Measurements from ENCODE around the gene SLC39A3.

SLC39A3 gene

DNA sequence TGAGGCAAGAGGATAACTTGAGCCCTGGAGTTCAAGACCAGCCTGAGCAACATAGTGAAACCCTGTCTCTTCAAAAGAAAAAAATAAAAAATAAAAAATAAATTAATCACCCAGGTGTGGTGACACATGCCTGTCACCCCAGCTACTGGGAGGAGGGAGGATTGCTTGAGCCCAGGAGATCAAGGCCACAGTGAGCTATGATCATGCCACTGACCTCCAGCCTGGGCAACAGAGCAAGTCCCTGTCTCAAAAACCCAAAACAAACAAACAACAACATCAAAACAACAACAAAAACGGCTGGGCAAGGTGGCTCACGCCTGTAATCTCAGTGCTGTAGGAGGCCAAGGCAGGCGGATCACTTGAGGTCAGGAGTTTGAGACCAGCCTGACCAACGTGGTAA, 4.3 kb upstream of the SLC39A3 start:
- no peak for DNase-seq

DNA sequence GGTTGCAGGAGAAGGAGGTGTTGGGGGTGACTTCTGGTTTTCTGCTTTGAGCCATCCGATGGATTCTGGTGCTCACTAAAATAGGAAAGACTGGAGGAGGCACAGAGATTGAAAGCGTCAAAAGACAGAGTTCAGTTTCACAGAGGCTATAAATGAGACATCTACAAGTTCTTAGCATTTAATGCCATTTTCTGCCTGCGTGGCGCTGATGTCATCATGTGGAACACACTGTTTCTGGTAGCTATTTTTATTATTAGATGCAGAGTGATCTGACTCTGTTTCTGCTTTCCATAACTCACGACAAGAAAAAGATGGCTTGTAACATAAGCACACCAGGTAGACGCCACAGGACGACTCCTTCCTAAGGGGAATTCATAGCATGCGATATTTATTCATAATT, 3.3 kb upstream of the SLC39A3 start:
- DNase-seq, result no peak

DNA sequence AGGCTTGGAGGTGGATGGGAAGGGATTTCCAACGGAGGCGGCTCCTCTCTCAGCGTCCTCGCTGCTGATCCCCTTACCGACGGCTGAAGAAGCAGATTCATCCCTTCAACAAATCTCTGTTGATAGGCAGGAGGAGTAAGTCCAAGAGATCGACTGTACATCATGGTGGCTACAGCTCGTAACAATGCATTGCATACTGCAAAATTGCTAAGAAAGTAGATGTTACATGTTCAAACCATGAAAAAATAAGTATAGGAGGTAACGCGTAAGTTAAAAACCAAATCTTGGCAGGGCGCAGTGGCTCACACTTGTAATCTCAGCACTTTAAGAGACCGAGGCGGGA, 468 bp upstream of the SLC39A3 start:
- DNase-seq, result no peak

DNA sequence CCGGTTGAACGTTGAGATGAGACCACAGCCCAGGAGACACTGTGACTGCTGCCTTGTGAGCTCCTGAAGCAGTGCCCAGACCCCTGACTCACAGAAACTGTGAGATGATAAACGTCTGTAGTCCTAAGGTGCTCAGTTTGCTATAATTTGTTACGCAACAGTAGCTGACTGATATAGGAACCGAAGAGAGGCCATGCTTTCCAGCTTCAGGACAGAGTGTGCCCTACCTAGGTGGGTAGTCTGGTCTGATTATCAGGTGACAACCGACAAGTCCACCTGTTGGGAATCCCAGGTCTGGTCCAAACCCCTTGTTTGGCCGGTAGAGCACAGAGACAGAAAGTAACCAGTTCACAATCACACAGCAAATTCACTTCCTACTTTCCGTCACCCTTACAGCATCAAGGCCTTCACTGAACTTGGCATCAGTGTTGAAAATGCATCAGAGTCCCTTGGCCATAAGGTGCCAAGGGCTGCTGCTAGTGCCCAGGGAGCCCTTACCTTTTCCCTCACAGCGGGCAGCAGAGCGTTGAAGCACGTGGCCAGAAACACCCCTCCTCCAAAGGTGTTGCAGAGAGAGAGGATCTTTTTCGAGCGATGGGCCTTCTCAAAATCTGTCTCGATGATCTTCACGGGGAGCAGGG, 3.1 kb downstream of the SLC39A3 start:
- no peak for DNase-seq

DNA sequence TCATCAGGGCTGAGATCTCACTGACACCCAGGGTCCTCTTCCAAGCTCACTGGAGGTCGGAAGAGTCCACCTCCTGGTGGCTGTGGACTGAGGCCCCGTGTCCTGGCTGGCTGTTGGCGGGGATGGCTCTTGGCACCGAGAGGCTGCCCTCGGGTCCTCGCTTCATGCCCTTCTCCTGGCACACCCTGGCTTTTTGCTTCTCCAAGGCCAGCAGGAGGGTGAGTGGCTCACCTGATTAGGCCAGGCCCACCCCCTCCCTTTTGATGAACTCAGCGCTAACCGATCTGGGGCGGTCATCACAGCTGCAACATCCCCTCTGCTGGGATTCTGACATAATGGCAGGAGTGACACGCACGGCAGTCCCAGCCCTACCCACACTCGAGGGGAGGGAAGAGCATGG, 4.4 kb downstream of the SLC39A3 start:
- DNase-seq, result no peak

- DNase-seq, result no peak
Measured at GRCh38 chr19:2734589-2735288, 5.1 kb downstream of the SLC39A3 start.

DNA sequence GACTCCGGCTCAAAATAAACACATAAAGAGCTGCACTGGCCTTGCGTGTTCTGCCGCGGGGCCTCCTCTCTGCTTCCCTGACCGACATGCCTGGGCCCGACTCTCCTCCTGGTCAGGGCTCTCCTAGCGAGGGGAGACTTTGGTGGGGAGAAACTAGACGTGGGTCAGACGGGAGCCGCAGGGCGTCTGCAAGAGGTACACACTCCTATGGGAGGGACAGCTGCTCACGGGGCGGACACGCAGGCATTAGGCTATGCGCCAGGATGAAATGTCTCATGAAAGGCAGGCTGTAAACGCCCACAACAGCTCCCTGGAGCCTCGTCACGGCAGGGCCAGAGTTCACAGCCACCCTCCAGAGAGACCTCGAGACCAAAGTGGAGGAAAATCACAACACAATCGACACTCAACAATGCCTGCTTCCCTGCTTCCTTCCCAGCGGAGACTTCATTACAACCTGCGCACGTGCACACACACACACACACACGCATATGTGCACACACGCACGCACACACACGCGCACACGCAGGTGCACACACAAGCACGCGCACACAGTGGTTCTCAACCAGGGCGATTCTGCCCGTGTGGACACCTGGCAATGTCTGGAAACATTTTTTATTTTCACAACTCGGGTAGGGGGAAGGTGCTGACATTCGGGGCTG, 5.8 kb downstream of the SLC39A3 start:
- no peak for DNase-seq

DNA sequence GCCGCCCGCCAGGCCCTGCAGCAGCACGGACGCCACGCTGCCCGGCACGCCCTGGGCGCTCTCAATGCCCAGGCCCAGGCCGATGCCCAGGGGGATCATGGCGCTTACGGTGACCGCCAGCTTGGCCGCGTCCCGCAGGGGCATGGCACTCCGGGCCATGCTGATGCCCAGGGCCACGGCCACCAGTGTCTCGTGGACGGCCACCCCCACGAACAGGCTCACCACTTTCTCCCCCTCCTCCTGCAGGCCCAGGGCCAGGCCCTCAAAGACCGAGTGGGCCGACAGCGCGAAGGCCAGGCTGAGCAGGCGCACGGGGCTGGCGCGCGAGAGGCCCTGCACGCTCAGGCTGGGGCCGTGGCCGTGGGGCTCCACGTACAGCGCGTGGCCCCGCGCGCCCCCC, 6.9 kb downstream of the SLC39A3 start:
- DNase-seq, result no peak

DNA sequence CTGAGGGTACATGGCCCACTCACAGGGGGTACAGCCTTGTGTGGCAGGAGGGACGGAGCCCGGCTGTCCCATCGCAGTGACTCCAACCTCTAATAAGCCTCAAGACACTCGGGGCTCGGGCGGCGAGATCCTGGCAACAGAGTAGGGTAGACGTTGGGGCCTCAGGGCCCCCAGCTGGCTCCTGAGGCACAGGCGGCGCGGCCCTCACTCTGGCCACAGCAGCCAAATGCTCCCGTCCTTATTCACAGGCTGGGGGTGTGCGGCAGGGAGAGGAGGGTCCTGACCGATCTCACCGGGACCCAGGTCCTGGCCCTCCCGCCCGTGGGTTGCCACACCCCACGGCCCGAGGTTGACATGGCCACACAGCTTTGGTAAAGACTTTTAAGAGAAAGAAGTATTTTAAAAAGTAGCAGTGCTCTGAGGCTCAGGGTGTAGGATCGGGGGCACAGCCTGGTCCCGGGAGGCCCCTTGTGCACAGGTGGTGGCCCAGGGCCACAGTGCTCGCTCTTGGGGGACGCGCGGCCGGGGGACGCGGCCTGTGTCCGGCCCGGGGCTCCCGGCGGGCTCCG, 7.6 kb downstream of the SLC39A3 start:
- DNase-seq, result no peak

DNA sequence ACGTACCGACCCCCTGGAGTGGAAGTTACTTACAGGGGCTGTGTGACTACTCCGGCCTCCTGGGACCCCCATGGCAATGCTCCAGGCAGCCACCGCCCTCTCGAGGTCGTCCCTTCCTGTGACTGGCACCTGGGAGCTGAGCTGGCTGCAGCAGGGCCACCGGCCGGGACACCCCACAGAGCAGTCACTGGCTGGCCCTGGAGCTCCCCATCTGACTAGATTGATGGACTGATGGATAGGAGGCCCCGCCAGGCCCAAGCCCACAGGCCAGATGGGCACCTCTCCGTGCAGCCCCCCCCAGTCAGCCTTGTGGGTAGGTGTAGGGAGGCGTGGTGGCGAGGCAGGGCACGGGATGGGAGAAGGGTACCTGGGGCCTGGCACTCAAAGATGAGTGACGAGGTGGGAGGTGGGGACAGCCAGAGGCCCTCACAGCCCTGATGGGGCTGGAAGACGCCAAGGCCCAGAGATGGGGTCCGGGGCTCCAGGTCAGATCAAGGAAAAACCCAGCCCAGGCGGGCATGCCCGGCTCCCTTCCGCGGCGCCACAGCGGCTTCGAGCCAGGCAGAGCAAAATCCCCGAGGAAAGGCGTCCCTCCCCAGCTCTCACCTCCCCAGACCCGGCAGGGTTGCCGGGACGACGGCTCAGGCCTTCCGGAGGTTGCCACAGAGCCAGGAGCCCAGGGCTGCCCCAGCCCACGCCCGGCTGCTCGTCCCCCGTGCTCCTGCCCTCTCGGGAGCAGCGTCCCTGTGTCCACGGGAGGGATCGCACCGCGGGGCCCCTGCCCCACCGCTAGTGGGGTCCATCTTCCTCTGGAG, 8.4 kb downstream of the SLC39A3 start:
- DNase-seq, result no peak

GRCh38 chr19:2729943-2730818, 9.6 kb downstream of the SLC39A3 start:
- no peak for DNase-seq

DNA sequence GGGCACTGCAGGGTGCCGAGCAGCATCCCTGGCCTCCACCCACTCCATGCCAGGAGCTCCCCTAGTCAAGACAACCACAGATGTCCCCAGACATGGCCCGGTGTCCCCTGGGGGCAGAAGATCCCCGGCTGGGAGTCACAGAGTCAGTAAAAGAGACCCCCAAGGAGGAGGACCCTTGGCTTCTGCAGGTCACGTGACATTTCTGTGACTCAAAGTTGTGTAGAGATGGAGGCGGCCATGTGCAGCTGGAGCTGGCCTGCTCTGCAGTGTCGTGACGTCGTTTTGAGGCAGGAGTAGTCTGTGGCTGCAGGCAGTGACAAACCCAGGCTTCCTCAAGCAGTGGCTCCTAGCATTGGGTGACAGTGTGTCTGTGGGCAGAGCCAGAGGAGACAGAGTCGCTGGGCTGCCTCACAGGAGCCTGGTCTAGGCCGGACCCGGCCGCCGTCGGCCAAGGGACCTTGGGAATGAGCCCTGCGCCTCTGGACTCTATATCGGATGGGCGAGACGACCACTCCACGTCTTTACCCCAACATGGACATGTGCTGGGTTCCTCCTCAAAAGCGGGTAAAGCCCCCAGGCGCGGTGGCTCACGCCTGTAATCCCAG, 10.9 kb downstream of the SLC39A3 start:
- DNase-seq, result no peak

GRCh38 chr19:2727640-2727944, 12.2 kb downstream of the SLC39A3 start:
- DNase-seq, result no peak

DNA sequence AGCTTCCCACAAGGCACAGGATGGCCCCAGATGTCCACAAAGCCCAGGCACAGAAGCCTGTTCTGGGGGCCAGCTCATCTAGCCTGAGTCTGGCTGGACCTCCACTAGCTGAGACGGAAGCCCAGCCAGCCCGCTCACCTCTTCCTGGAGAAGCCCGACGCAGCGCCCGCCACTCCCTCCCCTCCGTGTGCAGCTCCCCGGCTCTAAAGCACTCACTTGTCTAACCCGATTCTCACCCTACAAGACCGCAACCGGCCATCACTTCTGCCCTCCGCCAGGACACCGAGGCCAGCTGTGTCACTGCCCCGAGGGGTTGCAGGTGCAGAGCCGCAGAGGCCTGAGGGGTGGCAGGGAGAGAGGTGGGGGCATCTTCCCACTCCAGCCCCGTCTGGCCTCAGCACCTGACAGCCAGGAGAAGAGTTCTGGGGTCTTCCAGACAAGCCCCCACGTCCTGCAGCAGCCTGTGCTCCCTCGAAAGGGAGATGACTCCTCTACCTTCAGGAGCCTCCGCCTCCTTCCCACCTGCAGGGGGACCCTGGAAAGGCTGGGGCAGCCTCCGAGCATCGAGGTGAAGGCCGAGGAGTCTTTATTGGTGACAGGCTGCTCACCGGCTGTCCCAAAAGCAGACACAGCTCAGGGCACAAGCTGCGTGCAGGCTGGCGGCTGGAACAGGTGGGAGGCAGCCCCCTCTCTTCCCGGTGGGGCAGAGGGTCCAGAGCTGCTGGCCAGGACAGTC, 12.7 kb downstream of the SLC39A3 start:
- no peak for DNase-seq

DNA sequence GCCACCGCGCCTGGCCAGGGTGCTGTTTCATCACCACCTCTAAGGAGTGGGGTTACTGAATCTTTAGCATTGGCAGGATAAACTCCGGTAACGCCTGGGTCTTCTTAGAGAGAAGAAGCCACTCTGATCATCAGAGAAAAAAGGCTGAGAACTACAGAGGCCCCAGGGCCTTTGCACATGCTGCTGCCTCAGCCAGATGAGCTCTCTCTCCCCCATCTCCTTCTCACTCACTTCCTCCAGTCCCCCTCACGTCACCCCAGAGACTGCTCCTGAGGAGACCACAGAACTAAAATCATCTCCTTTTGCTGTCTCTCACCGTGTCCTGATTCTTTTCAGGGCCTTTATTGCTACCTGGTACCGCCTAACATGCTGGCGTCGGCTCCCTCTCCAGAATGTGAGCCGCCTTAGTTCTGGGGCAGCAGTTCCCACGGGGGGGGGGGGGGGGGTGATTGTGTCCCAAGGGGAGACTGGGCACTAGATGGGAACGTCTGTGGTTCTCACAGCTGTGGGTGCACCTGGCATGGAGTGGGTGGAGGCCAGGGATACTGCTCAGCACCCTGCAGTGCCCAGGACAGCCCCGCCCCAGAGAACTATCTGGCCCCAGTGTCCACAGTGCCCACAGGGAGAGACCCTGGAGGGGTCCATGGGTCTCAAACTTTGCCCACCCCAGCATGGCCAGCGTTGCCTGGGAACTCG, 13.5 kb downstream of the SLC39A3 start:
- no peak for DNase-seq

GRCh38 chr19:2724148-2724557, 15.7 kb downstream of the SLC39A3 start:
- no peak for DNase-seq

DNA sequence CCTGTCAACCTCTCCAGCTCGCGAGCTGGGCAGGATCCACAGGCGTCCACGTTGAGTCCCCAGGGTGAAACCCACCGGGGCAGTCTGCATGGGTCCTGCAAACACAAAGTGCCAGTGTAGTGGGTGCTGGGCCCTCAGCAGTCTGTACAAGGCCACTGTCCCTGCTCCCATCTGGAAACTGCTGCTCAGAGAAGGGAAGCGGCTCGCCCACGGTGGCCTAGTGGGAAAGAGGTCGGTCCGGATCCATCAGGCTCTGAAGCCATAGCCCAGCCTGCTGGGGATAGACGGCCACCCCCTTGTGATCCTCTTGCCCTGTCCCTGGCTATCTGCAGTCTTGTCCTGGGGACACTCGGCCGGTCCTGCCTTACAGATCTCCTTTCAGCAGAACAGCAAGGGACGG, 16.1 kb downstream of the SLC39A3 start:
- no peak for DNase-seq

DNA sequence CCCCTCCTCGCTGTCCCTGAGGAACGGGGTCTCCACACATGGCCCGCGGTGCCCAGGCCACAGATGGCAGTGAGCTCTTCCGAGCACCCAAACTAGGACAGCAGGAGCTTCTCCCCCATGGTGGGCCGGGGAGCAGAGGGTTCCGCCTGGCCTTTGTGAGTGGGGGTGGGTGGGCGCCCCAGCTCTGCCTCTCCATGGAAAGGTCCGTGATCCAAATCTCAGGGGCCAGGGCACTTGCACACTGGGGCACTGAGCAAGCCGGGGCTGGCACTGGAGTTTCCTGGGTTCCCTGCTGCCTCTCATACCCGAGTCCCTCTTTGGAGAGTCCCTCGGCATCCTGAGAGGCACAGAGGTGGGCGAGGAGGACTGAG, 16.5 kb downstream of the SLC39A3 start:
- DNase-seq, result no peak

DNA sequence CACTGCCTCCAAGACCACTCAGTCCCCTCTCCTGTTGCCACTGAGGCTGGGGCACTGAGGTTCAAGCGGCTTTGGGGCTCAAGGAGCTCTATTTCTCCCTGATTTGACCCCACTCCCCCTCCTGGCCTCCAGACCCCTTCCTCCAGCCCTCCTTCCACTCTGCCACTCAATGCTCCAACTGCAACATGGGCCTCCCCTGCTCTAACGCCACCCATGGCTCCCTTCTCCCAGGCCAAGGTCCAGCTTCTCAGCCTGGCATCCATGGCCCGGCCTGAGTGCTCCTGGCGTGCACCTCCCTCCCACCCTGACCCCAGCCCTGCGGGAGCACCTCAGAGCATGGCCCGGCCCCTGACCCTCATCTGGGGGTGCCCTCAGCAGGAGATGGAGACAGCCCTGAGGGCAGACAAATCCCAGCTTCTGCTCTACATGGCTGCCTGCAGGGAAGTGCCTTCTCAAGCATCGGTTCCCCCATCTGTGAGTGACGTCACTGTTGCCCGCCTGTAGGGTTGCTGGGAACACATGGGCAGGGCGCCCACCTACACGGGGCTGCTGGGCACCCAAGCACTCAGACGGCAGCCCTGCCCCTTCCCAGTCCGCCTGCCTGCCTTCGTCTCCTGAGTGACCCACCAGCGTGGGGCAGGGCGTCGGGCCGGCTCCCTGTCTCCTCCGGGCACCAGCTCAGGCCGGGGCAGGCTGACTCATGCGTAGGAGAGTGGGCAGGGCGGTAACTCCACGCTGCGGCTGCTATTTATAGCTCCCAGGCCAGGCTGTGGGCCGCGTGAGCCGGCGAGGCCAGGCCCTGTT, 17.1 kb downstream of the SLC39A3 start:
- no peak for DNase-seq

All from NCI-H1436 (cell line).